ENCODE measurements around the gene MYO3B. TPM values are rescaled to one million over a fixed set of nuclear protein-coding genes. Genes with fewer than 3 reads are reported as not detected.

Gene MYO3B
- total RNA-seq, 1 experiment from 2014 or later = 0.50 TPM

DNA sequence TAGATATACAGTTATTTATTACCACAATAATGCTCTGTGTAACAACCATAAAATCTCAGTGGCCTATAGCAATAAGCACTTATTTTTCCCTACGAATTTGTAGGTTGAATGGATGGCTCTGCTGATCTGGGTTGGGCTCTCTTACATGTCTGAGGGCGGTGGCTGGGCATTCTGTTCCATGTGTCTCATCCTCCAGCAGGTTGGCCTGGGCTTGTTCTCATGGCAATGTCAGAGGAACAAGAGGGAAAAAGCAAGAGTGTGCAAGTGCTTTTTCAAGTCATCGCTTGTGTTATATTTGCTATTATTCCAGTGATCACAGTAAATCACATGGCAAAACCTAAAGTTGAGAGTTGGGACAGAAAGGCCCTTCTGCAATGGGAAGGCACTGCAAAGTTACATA is 30.4 kb upstream of the MYO3B start:
- TF ChIP-seq, protein P1, sequence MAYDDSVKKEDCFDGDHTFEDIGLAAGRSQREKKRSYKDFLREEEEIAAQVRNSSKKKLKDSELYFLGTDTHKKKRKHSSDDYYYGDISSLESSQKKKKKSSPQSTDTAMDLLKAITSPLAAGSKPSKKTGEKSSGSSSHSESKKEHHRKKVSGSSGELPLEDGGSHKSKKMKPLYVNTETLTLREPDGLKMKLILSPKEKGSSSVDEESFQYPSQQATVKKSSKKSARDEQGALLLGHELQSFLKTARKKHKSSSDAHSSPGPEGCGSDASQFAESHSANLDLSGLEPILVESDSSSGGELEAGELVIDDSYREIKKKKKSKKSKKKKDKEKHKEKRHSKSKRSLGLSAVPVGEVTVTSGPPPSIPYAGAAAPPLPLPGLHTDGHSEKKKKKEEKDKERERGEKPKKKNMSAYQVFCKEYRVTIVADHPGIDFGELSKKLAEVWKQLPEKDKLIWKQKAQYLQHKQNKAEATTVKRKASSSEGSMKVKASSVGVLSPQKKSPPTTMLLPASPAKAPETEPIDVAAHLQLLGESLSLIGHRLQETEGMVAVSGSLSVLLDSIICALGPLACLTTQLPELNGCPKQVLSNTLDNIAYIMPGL (CRISPR knock-in tag; IDR thresholded peaks at IDR 0.05) = no peak
- TF ChIP-seq, protein P2, sequence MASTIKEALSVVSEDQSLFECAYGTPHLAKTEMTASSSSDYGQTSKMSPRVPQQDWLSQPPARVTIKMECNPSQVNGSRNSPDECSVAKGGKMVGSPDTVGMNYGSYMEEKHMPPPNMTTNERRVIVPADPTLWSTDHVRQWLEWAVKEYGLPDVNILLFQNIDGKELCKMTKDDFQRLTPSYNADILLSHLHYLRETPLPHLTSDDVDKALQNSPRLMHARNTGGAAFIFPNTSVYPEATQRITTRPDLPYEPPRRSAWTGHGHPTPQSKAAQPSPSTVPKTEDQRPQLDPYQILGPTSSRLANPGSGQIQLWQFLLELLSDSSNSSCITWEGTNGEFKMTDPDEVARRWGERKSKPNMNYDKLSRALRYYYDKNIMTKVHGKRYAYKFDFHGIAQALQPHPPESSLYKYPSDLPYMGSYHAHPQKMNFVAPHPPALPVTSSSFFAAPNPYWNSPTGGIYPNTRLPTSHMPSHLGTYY (CRISPR knock-in tag; IDR thresholded peaks at IDR 0.05) = no peak
- no peak for TF ChIP-seq NR1H2 (CRISPR knock-in tag; IDR thresholded peaks at IDR 0.05)
- no peak for TF ChIP-seq TEAD4 (CRISPR knock-in tag; IDR thresholded peaks at IDR 0.05)
- TF ChIP-seq CBFB (CRISPR knock-in tag; IDR thresholded peaks at IDR 0.05; ENCODE audit: low read depth) = no peak
- TF ChIP-seq NFATC4 (CRISPR knock-in tag; IDR thresholded peaks at IDR 0.05) = no peak
- TF ChIP-seq, protein P3, sequence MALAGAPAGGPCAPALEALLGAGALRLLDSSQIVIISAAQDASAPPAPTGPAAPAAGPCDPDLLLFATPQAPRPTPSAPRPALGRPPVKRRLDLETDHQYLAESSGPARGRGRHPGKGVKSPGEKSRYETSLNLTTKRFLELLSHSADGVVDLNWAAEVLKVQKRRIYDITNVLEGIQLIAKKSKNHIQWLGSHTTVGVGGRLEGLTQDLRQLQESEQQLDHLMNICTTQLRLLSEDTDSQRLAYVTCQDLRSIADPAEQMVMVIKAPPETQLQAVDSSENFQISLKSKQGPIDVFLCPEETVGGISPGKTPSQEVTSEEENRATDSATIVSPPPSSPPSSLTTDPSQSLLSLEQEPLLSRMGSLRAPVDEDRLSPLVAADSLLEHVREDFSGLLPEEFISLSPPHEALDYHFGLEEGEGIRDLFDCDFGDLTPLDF (CRISPR knock-in tag; IDR thresholded peaks at IDR 0.05) = no peak
- no peak for TF ChIP-seq ZNF396 (CRISPR knock-in tag; IDR thresholded peaks at IDR 0.05; ENCODE audit: borderline replicate concordance)
- TF ChIP-seq ATF1 (CRISPR knock-in tag; IDR thresholded peaks at IDR 0.05) = no peak
- TF ChIP-seq, protein P4, sequence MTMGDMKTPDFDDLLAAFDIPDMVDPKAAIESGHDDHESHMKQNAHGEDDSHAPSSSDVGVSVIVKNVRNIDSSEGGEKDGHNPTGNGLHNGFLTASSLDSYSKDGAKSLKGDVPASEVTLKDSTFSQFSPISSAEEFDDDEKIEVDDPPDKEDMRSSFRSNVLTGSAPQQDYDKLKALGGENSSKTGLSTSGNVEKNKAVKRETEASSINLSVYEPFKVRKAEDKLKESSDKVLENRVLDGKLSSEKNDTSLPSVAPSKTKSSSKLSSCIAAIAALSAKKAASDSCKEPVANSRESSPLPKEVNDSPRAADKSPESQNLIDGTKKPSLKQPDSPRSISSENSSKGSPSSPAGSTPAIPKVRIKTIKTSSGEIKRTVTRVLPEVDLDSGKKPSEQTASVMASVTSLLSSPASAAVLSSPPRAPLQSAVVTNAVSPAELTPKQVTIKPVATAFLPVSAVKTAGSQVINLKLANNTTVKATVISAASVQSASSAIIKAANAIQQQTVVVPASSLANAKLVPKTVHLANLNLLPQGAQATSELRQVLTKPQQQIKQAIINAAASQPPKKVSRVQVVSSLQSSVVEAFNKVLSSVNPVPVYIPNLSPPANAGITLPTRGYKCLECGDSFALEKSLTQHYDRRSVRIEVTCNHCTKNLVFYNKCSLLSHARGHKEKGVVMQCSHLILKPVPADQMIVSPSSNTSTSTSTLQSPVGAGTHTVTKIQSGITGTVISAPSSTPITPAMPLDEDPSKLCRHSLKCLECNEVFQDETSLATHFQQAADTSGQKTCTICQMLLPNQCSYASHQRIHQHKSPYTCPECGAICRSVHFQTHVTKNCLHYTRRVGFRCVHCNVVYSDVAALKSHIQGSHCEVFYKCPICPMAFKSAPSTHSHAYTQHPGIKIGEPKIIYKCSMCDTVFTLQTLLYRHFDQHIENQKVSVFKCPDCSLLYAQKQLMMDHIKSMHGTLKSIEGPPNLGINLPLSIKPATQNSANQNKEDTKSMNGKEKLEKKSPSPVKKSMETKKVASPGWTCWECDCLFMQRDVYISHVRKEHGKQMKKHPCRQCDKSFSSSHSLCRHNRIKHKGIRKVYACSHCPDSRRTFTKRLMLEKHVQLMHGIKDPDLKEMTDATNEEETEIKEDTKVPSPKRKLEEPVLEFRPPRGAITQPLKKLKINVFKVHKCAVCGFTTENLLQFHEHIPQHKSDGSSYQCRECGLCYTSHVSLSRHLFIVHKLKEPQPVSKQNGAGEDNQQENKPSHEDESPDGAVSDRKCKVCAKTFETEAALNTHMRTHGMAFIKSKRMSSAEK (CRISPR knock-in tag; IDR thresholded peaks at IDR 0.05; ENCODE audit: borderline replicate concordance) = no peak
- no peak for TF ChIP-seq NR2C2 (CRISPR knock-in tag; IDR thresholded peaks at IDR 0.05)
- TF ChIP-seq, protein P5, sequence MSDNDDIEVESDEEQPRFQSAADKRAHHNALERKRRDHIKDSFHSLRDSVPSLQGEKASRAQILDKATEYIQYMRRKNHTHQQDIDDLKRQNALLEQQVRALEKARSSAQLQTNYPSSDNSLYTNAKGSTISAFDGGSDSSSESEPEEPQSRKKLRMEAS (CRISPR knock-in tag; IDR thresholded peaks at IDR 0.05) = no peak
- TF ChIP-seq, protein P6, sequence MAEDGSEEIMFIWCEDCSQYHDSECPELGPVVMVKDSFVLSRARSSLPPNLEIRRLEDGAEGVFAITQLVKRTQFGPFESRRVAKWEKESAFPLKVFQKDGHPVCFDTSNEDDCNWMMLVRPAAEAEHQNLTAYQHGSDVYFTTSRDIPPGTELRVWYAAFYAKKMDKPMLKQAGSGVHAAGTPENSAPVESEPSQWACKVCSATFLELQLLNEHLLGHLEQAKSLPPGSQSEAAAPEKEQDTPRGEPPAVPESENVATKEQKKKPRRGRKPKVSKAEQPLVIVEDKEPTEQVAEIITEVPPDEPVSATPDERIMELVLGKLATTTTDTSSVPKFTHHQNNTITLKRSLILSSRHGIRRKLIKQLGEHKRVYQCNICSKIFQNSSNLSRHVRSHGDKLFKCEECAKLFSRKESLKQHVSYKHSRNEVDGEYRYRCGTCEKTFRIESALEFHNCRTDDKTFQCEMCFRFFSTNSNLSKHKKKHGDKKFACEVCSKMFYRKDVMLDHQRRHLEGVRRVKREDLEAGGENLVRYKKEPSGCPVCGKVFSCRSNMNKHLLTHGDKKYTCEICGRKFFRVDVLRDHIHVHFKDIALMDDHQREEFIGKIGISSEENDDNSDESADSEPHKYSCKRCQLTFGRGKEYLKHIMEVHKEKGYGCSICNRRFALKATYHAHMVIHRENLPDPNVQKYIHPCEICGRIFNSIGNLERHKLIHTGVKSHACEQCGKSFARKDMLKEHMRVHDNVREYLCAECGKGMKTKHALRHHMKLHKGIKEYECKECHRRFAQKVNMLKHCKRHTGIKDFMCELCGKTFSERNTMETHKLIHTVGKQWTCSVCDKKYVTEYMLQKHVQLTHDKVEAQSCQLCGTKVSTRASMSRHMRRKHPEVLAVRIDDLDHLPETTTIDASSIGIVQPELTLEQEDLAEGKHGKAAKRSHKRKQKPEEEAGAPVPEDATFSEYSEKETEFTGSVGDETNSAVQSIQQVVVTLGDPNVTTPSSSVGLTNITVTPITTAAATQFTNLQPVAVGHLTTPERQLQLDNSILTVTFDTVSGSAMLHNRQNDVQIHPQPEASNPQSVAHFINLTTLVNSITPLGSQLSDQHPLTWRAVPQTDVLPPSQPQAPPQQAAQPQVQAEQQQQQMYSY (CRISPR knock-in tag; IDR thresholded peaks at IDR 0.05) = no peak
- TF ChIP-seq, protein P7, sequence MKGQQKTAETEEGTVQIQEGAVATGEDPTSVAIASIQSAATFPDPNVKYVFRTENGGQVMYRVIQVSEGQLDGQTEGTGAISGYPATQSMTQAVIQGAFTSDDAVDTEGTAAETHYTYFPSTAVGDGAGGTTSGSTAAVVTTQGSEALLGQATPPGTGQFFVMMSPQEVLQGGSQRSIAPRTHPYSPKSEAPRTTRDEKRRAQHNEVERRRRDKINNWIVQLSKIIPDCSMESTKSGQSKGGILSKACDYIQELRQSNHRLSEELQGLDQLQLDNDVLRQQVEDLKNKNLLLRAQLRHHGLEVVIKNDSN (CRISPR knock-in tag; IDR thresholded peaks at IDR 0.05) = no peak
- Mint-ChIP-seq H3K36me3 (peaks cover 25% of the 10 kb centered on the region), H3K4me3 (no peak overlapping the region), H3K27ac (peak overlapping the region; percentile 11; the same call in 1 of the 2 replicates), H3K27me3 (ENCODE audit: low read depth) (peaks cover 2% of the 10 kb centered on the region), H3K4me1 (peaks cover 6% of the 10 kb centered on the region), H3K9me3 (peaks cover 25% of the 10 kb centered on the region)
- ChIA-PET POLR2A (no interaction called here), CTCF (interaction anchor here (1.1 kb wide), 1 partner anchor 51 kb away, joined by 4 read pairs; no protein-coding TSS in a partner anchor)
- DNase-seq (ENCODE audit: low spot score) (no peak), ATAC-seq (no peak)

Data from WTC11 (cell line).